HepG2 (cell line): Measurements from ENCODE around the gene PDZD2. TPM values are rescaled to one million over a fixed set of nuclear protein-coding genes. Genes with fewer than 3 reads are reported as not detected.
"Not testable (repeated sequence)": the region's sequence is repeated elsewhere in the genome, so short reads cannot be mapped to it uniquely, and the experiment has no call there.

ENCODE experiments used
- ATAC-seq: fragments of 200-7000 bp; cut with Tn5 transposase; 3 replicates; pipeline ENCODE4 v1.9.1; 2020; ENCODE audit warnings: mild to moderate bottlenecking, moderate library complexity
- BruUV-seq: library from RNA; stranded (reverse); fragments of 400-500 nt; replicated peaks from 2 replicates; lab custom pipeline; 2021; lab: Mats Ljungman, UMichigan
- CTCF ChIA-PET: fragments of 300-600 bp; formaldehyde crosslinking; extraction: SDS; loops from one replicate; lab custom pipeline; 2021; ENCODE audit warnings: low total read pairs, inconsistent platforms, low intra/inter-chr PET ratio; lab: Yijun Ruan, JAX
- POLR2A ChIA-PET: fragments of 350-600 bp; sonication (Branson Sonifier 250); formaldehyde crosslinking; loops from one replicate; lab custom pipeline; 2020; ENCODE audit warnings: antibody characterized with exemption, inconsistent platforms; lab: Yijun Ruan, JAX
- DNase-seq: peaks from one replicate; pipeline ENCODE4 v3.0.0-alpha.2; 2015; ENCODE audit warnings: low spot score
- FAIRE-seq: peaks from 3 replicates; lab custom pipeline; 2011; peaks lifted over from hg19 to GRCh38; lab: Jason Lieb, UNC
- H2AFZ ChIP-seq: one replicate; pipeline ENCODE4 v1.6.1; 2011; ENCODE audit warnings: low read length, inconsistent platforms
- H3K27ac ChIP-seq: fragments of 300-600 bp; 3 replicates; pipeline ENCODE4 v1.8.0; 2011; ENCODE audit warnings: mixed run types, mild to moderate bottlenecking, mixed read lengths, low read length, inconsistent platforms; ENCODE audit not compliant: insufficient read depth; ENCODE audit errors: extremely low read length
- H3K27me3 ChIP-seq, 2 experiments: fragments of 200-600 bp in 1 of 2; 2 replicates in 1 of 2; 3 replicates in 1 of 2; pipeline versions ENCODE4 v1.6.0 to v1.8.0; 2011; ENCODE audit warnings: low read length in 2 of 2, mild to moderate bottlenecking in 2 of 2, moderate library complexity in 2 of 2, inconsistent platforms in 1 of 2; ENCODE audit not compliant: insufficient read depth in 2 of 2, control insufficient read depth in 1 of 2
- H3K36me3 ChIP-seq, 2 experiments: fragments of 200-600 bp in 1 of 2; replicated peaks in 1 of 2; 2 replicates in 1 of 2; 3 replicates in 1 of 2; pipeline versions ENCODE4 v1.5.1 to v1.8.0; 2011; ENCODE audit warnings: low read length in 2 of 2, inconsistent platforms in 1 of 2; ENCODE audit not compliant: insufficient read depth in 2 of 2, control insufficient read depth in 1 of 2
- H3K4me1 ChIP-seq: 2 replicates; pipeline ENCODE4 v1.5.1; 2012; ENCODE audit warnings: low read length, inconsistent platforms; ENCODE audit not compliant: insufficient read depth
- H3K4me2 ChIP-seq: 2 replicates; pipeline ENCODE4 v1.6.0; 2011; ENCODE audit warnings: low read depth, low read length, inconsistent platforms
- H3K4me3 ChIP-seq, 3 experiments: fragments of 200-600 bp in 1 of 3; sonication (generic), shearing (Covaris generic) in 1 of 3; replicated peaks in 1 of 3; 2 replicates each; pipeline ENCODE4 v1.5.1; 2011 to 2016; ENCODE audit warnings: low read length in 3 of 3, inconsistent platforms in 2 of 3, low read depth in 2 of 3, mild to moderate bottlenecking in 2 of 3, control low read depth in 1 of 3, mixed read lengths in 1 of 3; ENCODE audit not compliant: insufficient read depth in 1 of 3
- H3K79me2 ChIP-seq: one replicate; pipeline ENCODE4 v1.6.1; 2011; ENCODE audit warnings: low read length, inconsistent platforms; ENCODE audit not compliant: insufficient read depth
- H3K9ac ChIP-seq: 2 replicates; pipeline ENCODE4 v1.6.0; 2011; ENCODE audit warnings: mild to moderate bottlenecking, low read depth, low read length, inconsistent platforms; ENCODE audit not compliant: insufficient read depth
- H3K9me3 ChIP-seq: 2 replicates; pipeline ENCODE4 v1.5.1; 2012; ENCODE audit warnings: mild to moderate bottlenecking, low read length
- H4K20me1 ChIP-seq: 2 replicates; pipeline ENCODE4 v1.6.0; 2011; ENCODE audit warnings: inconsistent platforms, mild to moderate bottlenecking, low read length, moderate library complexity; ENCODE audit not compliant: insufficient read depth
- CAMTA2 ChIP-seq: sonication (generic); formaldehyde crosslinking; IDR thresholded peaks from 2 replicates; pipeline ENCODE4 v1.4.0; 2020; ENCODE audit warnings: mild to moderate bottlenecking, missing genetic modification reagents, borderline replicate concordance
- DR1 ChIP-seq: sonication (generic); formaldehyde crosslinking; IDR thresholded peaks from 2 replicates; pipeline ENCODE4 v1.8.0; 2021; ENCODE audit warnings: mild to moderate bottlenecking, missing genetic modification reagents, inconsistent platforms
- GATAD1 ChIP-seq: IDR thresholded peaks from 2 replicates; pipeline ENCODE4 v1.6.1; 2016; ENCODE audit warnings: missing genetic modification reagents, missing compliant biosample characterization
- KLF13 ChIP-seq: sonication (generic); formaldehyde crosslinking; IDR thresholded peaks from 2 replicates; pipeline ENCODE4 v1.4.0; 2020; ENCODE audit warnings: mild to moderate bottlenecking, missing genetic modification reagents
- MEF2D ChIP-seq: sonication (generic); formaldehyde crosslinking; IDR thresholded peaks from 2 replicates; pipeline ENCODE4 v1.5.1; 2020; ENCODE audit warnings: mild to moderate bottlenecking, missing genetic modification reagents
- MEIS2 ChIP-seq: sonication (generic); formaldehyde crosslinking; IDR thresholded peaks from 2 replicates; pipeline ENCODE4 v1.9.0; 2021; ENCODE audit warnings: mild to moderate bottlenecking, missing genetic modification reagents
- NONO ChIP-seq, 2 experiments: fragments of 450-650 bp in 1 of 2; sonication (generic) in 1 of 2; formaldehyde crosslinking in 1 of 2; IDR thresholded peaks in 1 of 2; conservative IDR thresholded peaks in 1 of 2; 2 replicates each; pipeline versions ENCODE4 v1.6.1 to v1.8.0; 2017 to 2022; ENCODE audit warnings: mild to moderate bottlenecking in 1 of 2, missing genetic modification reagents in 1 of 2, moderate library complexity in 1 of 2
- POLR2AphosphoS2 ChIP-seq: IDR thresholded peaks from 2 replicates; pipeline ENCODE4 v1.6.1; 2011; ENCODE audit warnings: low read depth, low read length, improper control_type of control experiment
- TRIM24 ChIP-seq: sonication (generic); formaldehyde crosslinking; IDR thresholded peaks from 2 replicates; pipeline ENCODE4 v1.8.0; 2022; ENCODE audit warnings: mild to moderate bottlenecking, missing genetic modification reagents
- ZFP1 ChIP-seq: IDR thresholded peaks from 2 replicates; pipeline ENCODE4 v1.6.1; 2016
- ZMYM3 ChIP-seq: sonication (generic); formaldehyde crosslinking; IDR thresholded peaks from 2 replicates; pipeline ENCODE4 v1.5.1; 2020; ENCODE audit warnings: mild to moderate bottlenecking, missing genetic modification reagents
- ZNF30 ChIP-seq: sonication (generic); formaldehyde crosslinking; IDR thresholded peaks from 2 replicates; pipeline ENCODE4 v1.5.0; 2020; ENCODE audit warnings: mild to moderate bottlenecking, missing genetic modification reagents
- ZNF329 ChIP-seq: sonication (generic); formaldehyde crosslinking; IDR thresholded peaks from 2 replicates; pipeline ENCODE4 v1.9.0; 2021; ENCODE audit warnings: low read depth, mild to moderate bottlenecking, missing genetic modification reagents
- ZNF335 ChIP-seq: sonication (generic); formaldehyde crosslinking; IDR thresholded peaks from 2 replicates; pipeline ENCODE4 v1.4.0; 2020; ENCODE audit warnings: missing genetic modification reagents
- ZNF549 ChIP-seq: sonication (generic); formaldehyde crosslinking; IDR thresholded peaks from 2 replicates; pipeline ENCODE4 v1.5.0; 2020; ENCODE audit warnings: missing genetic modification reagents
- ZNF572 ChIP-seq: sonication (generic); formaldehyde crosslinking; IDR thresholded peaks from 2 replicates; pipeline ENCODE4 v1.5.1; 2020; ENCODE audit warnings: mild to moderate bottlenecking, missing genetic modification reagents
- ZNF772 ChIP-seq: sonication (generic); formaldehyde crosslinking; IDR thresholded peaks from 2 replicates; pipeline ENCODE4 v1.5.0; 2020; ENCODE audit warnings: mild to moderate bottlenecking, missing genetic modification reagents
- ZNF781 ChIP-seq: sonication (generic); formaldehyde crosslinking; IDR thresholded peaks from 2 replicates; pipeline ENCODE4 v1.5.1; 2020; ENCODE audit warnings: borderline replicate concordance, mild to moderate bottlenecking, missing genetic modification reagents; ENCODE audit errors: not compliant biosample characterization
- ZZZ3 ChIP-seq: sonication (generic); formaldehyde crosslinking; IDR thresholded peaks from 2 replicates; pipeline ENCODE4 v1.4.0; 2020; ENCODE audit warnings: missing genetic modification reagents, mild to moderate bottlenecking, borderline replicate concordance
- WGBS: methylation state at CpG from one replicate; pipeline ENCODE4 v1.1.6; 2017; ENCODE audit warnings: low lambda C conversion rate; 5-methylcytosine and 5-hydroxymethylcytosine counted together
- in situ Hi-C: cut with HindIII; loops from 2 replicates; pipeline ENCODE4 v1.10.0; 2017; ENCODE audit warnings: low pct_unique_long_range_greater_than_20kb; ENCODE audit not compliant: extremely low pct_ligation_motif_present
- intact Hi-C: fragments of 100-400 bp; cut with micrococcal nuclease; formaldehyde crosslinking; loops from one replicate; pipeline ENCODE4 v1.10.0; 2022; ENCODE audit not compliant: unreplicated experiment
- polyA plus RNA-seq, 8 experiments: library from polyadenylated mRNA; depleted of rRNA in 3 of 8; stranded (reverse) in 7 of 8; unstranded in 1 of 8; fragments of >200 nt; fragmentation: Illumina TruSeq in 4 of 8; extraction: Trizol in 4 of 8; gene quantifications; 2 replicates each; pipeline versions ENCODE4 v1.2.1 to v1.2.3, GENCODE V29; 2011 to 2016; ENCODE audit warnings: low read depth in 4 of 8, missing spikeins in 1 of 8, mixed read lengths in 1 of 8; ENCODE audit not compliant: insufficient read depth in 1 of 8
- total RNA-seq, 5 experiments: library from RNA; depleted of rRNA; stranded (reverse); fragments of >200 nt; fragmentation: Illumina TruSeq; extraction: Trizol; gene quantifications; 2 replicates each; pipeline ENCODE4 v1.2.3, GENCODE V29; 2016; ENCODE audit warnings: low read depth in 1 of 5

Gene PDZD2
- total and polyA plus RNA-seq, 2 of the 13 experiments (the other 11 are each of a cell fraction or from before 2014, with no cell fraction given): 0.04 TPM; not detected in 1

DNA sequence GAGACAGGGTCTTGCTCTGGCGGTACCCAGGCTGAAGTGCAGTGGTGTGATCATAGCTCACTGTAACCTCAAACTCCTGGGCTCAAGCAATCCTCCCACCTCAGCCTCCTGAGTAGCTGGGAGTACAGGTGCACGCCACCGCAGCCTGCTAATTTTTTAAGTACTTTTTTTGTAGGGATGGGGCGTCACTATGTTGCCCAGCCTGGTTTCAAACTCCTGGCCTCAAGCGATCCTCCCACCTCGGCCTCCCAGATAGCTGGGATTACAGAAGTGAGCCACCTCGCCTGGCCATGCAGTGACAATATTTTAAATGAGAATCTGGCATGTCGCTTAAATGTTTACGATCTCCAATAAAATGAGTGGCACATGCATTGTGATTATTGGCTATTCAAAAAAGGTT lies 376.3 kb downstream of the PDZD2 start:
- H3K4me2 ChIP-seq, H4K20me1 ChIP-seq, CTCF ChIA-PET, H3K4me3 ChIP-seq, H3K27ac ChIP-seq, ATAC-seq, H3K9ac ChIP-seq, POLR2A ChIA-PET, intact Hi-C loops, H3K36me3 ChIP-seq, BruUV-seq, H3K9me3 ChIP-seq, H2AFZ ChIP-seq, H3K4me1 ChIP-seq, in situ Hi-C loops, H3K79me2 ChIP-seq, DNase-seq, FAIRE-seq: not testable (repeated sequence)
- peaks cover 0 to 38% of the 10 kb centered on the region in 2 experiments; a peak in 2 of 5 replicates for H3K27me3 ChIP-seq
- 46% methylated on average over 9 of the region's 9 CpGs for WGBS

- Histone ChIP-seq H3K4me2 (no peak overlapping the region), H3K79me2 (no peaks in the 10 kb centered on the region), H3K36me3 (no peaks in the 10 kb centered on the region), H3K27ac (no peak overlapping the region), H3K9me3 (no peaks in the 10 kb centered on the region), H2AFZ (no peak overlapping the region), H3K4me3 (no peak overlapping the region), H4K20me1 (no peaks in the 10 kb centered on the region), H3K4me1 (no peaks in the 10 kb centered on the region), H3K27me3 (peaks cover 0 to 36% of the 10 kb centered on the region in 2 experiments; a peak in 2 of 5 replicates), H3K9ac (no peak overlapping the region)
- ATAC-seq (no peak; the same call in 2 of the 3 replicates), FAIRE-seq (no peak), DNase-seq (no peak)
- no TSS peak for BruUV-seq
- ChIA-PET CTCF (no interaction called here), POLR2A (no interaction called here)
- intact Hi-C loops (no loop called here), in situ Hi-C loops (no loop called here)
- 32% methylated on average over 7 of the region's 8 CpGs for WGBS
- no peak for TF ChIP-seq ZNF329
- TF ChIP-seq ZMYM3 (CRISPR knock-in tag): no peak
- TF ChIP-seq NONO (IDR thresholded peaks at IDR 0.05): no peak
- TF ChIP-seq NONO (CRISPR knock-in tag; conservative IDR thresholded peaks at IDR 0.05): no peak
- TF ChIP-seq POLR2AphosphoS2: no peak
- no peak for TF ChIP-seq KLF13 (CRISPR knock-in tag)
- no peak for TF ChIP-seq ZNF549 (CRISPR knock-in tag)
- no peak for TF ChIP-seq DR1 (CRISPR knock-in tag)
- TF ChIP-seq ZNF335 (CRISPR knock-in tag): no peak
- TF ChIP-seq ZZZ3 (CRISPR knock-in tag): no peak
- no peak for TF ChIP-seq MEIS2 (CRISPR knock-in tag)
- no peak for TF ChIP-seq ZNF30 (CRISPR knock-in tag)
- TF ChIP-seq ZNF772 (CRISPR knock-in tag): no peak
- no peak for TF ChIP-seq ZFP1 (CRISPR knock-in tag)
- no peak for TF ChIP-seq GATAD1 (CRISPR knock-in tag)
- no peak for TF ChIP-seq TRIM24
- TF ChIP-seq MEF2D (CRISPR knock-in tag): no peak
- no peak for TF ChIP-seq ZNF572
- no peak for TF ChIP-seq ZNF781 (CRISPR knock-in tag)
- no peak for TF ChIP-seq CAMTA2
These were observed 378.9 kb downstream of the PDZD2 start for GRCh38 chr5:32017692-32018367.
